SK-N-MC (cell line): ENCODE measurements around the gene SGMS1.

ENCODE experiments used
- EZH2 ChIP-seq: fragments of 200-600 bp; sonication (generic); IDR thresholded peaks from one replicate; pipeline ENCODE4 v1.6.1; 2017; ENCODE audit warnings: antibody characterized with exemption
- POLR2AphosphoS5 ChIP-seq: IDR thresholded peaks from 2 replicates; pipeline ENCODE4 v1.6.1; 2012; ENCODE audit warnings: mild to moderate bottlenecking, low read depth, low read length, borderline replicate concordance

- TF ChIP-seq EZH2 (no peak), POLR2AphosphoS5 (no peak)
Observed at GRCh38 chr10:50286517-50286916, 337.2 kb downstream of the SGMS1 start.
